GM18873 (cell line): Measurements from ENCODE around the gene WAS.
A peak's percentile ranks its signal among the peaks of the same experiment; 100 is the strongest.

Experiments
- ATAC-seq: cut with Tn5 transposase; IDR thresholded peaks from one replicate; pipeline ENCODE4 v1.9.1; 2021; ENCODE audit warnings: mild to moderate bottlenecking, moderate library complexity, moderate number of reproducible peaks; ENCODE audit not compliant: unreplicated experiment, low FRiP score

Gene WAS

GRCh38 chrX:48711162-48711928 lies 27.7 kb downstream of the WAS start:
- no peak for ATAC-seq

- no peak for ATAC-seq
These were observed 28.4 kb downstream of the WAS start for GRCh38 chrX:48711929-48712505.

DNA sequence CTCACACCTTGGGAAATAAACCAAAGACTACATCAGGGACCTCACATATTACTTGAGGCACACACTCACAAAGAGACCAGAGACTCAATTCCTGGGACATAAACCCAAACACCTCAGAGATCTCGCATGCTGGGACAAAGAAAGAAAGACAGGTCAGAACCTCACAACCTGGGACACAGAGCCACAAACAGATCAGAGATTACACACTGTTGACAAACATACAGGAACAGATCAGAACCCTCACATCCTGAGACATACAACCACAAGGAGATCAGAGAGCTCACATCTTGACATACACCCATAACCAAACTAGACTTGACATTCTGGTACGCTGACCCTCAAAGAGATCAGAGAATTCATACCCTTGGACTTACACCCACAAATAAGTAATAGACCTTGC lies 30.2 kb downstream of the WAS start:
- no peak for ATAC-seq

GRCh38 chrX:48714573-48714972 lies 31.0 kb downstream of the WAS start:
- no peak for ATAC-seq

DNA sequence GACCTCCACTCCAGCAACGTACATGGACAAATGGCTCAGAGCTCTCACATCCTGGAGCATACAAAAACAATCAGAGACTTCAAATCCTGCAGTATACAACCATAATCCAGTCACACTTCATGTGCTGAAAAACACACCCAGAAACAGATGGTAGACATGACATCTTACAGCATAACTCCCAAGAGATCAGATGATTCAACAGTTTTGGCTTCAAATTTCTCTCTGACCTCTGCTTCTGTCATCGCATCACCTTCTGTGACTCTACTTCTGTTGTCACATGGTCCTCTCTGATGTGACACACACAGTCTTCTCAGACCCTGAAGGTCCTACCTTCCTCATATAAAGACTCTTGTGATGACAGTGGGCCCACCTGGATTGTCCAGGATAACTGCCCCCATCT lies 31.5 kb downstream of the WAS start:
- no peak for ATAC-seq

- no peak for ATAC-seq
These were observed 32.4 kb downstream of the WAS start for GRCh38 chrX:48715876-48716502.

DNA sequence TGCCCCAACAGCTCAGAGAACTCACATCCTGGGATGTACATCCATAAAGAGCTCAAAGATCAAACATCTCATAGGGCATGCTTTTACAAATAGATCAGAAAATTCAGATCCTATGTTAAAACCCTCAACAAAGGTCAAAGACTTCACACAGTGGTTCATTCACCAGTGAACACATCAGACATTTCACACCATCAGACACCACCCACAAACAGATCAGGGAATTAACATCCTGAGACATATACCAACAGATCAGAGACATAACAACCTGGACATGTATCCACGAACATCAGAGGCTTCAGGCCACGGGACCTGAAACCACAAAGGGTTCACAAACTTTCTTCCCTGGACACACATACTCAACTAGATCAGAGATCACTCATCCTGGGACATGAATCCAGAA lies 36.4 kb downstream of the WAS start:
- no peak for ATAC-seq

DNA sequence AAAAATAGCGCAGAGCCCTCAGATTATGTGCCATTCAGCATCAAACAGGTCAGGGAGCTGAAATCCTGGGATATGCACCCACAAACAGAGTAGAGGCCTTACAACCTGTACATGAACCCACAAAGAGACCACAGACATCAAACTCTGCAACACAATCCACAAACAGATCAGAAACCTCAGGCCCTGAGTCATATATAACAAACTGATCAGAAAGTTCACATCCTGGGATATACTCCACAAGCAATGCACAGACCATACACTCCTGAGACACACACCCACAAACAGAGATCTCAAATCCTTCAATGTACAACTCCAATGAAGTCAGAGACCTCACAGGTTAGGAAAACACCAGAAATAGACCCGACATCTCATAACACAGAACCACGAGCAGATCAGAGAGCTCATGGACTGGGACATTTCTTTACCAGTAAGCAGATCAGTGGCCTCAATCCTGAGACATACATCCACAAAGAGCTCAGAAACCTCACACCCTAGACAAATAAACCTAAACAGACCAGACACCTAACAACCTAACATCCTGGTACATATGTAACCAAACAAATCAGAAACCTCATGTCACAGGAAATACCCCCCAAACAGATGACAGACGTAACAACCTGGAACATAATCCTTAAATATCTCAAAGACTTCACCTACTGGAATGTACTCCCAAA lies 37.1 kb downstream of the WAS start:
- no peak for ATAC-seq

- ATAC-seq: no peak
These were observed 38.3 kb downstream of the WAS start for GRCh38 chrX:48721916-48722315.

DNA sequence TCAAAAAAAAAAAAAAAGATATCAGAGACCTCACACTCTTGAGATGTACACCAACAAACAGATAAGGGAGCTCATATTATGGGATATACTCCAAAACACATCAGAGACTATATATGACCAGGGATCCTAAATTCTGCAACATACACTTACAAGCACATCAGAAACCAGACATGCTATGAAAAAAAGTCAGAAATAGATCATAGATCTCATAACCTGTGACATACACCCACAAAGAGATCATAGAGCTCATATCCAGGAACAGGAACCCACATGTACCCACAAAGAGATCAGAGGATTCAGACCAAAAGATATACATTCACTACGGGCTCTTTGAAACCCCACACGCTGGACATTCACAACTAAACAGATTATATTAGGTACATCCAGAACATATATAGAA lies 43.0 kb downstream of the WAS start:
- no peak for ATAC-seq

DNA sequence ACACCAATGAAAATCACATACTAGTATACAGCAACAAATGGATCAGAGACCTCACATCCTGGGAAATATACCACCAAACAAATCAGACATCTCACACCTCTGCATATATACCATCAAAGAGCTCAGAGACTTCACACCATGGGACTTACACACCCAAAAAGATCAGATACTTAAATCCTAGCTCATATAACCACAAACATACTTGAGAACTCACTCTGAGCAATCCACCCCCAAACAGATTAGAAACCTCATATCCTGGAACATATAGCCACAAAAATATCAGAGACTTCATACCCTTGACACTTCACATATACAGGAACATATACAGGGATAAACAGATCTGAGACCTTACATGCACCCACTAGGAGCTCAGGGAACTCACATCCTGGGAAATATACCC lies 45.1 kb downstream of the WAS start:
- ATAC-seq: no peak

GRCh38 chrX:48736303-48736702 lies 52.7 kb downstream of the WAS start:
- ATAC-seq: no peak

DNA sequence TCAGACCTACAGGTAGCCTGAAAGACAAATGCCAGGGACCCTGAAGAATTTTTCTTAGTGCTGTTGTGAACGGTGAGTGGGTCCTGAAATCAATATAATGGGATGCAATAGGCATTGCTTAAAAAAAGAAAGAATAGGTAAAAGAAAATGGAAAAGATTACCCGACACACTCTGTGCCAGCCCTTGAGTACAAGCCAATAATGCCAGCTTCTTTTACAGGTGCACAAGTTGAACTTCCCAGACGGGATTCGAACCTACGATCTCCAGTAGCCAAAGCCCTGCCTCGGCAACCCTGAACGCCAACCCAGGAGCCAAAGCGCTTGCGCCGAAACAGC lies 53.2 kb downstream of the WAS start:
- ATAC-seq: no peak

DNA sequence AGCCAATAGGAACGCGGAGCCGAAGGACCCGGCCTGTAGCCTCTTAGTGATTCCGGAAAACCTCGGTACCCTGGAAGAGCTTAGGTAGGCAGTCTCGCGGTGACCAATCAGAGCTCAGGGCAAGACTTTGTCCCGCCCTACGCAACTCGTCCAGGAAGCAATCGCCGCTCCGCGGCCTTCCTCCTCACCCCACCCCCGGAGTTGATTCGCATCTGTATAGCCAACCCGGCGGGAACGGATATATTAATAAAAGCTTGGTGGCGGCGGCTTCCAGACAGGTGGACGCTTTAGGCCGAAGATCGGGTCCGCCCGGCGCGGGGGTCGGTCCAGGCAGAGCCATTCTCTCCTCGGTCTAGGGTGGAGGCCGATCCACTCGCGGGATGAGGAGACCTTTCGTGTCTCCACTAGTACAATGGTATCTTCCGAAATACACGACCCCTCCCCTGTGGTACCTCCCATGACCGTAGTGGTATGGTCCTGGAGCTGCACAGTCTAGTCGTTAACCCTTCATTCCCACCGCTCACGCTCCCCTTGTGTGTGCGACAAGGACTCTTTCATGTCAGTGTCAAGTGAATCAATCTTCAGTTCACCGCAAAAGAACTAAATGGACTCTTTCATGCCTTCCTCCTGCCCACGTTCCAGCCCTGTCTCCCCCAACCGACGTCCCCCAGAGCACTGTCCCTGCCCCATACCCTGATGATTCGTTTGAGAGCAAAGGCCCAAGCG lies 53.8 kb downstream of the WAS start:
- peak; percentile 97 for ATAC-seq

GRCh38 chrX:48737940-48738339 lies 54.3 kb downstream of the WAS start:
- no peak for ATAC-seq
